ENCODE data around the gene PCDHB15. TPM values are rescaled to one million over a fixed set of nuclear protein-coding genes. Genes with fewer than 3 reads are reported as not detected.

Gene PCDHB15
- polyA plus RNA-seq, 1 donor from 2014 or later = 11.2 TPM

GRCh38 chr5:141260458-141261237 is 15.5 kb downstream of the PCDHB15 start:
- no peak overlapping the region for H3K9ac ChIP-seq (ENCODE audit: low read length)
- no peaks in the 10 kb centered on the region for H3K9me2 ChIP-seq (ENCODE audit: insufficient read depth, low read length)
- no peak overlapping the region for H3K4me3 ChIP-seq (ENCODE audit: low read length)
- peaks cover 2% of the 10 kb centered on the region for H3K36me3 ChIP-seq (ENCODE audit: insufficient read depth, low read length)
- H3F3A ChIP-seq (ENCODE audit: insufficient read depth, low read length, poor library complexity, severe bottlenecking) = no peaks in the 10 kb centered on the region
- H2AFZ ChIP-seq (ENCODE audit: low read depth, low read length) = no peak overlapping the region
- H3K9me3 ChIP-seq (ENCODE audit: low read length) = peaks cover 44% of the 10 kb centered on the region
- no peak overlapping the region for H3K4me2 ChIP-seq (ENCODE audit: low read length)
- TF ChIP-seq POLR2AphosphoS5 (IDR thresholded peaks at IDR 0.05) (no peak), RAD21 (conservative IDR thresholded peaks at IDR 0.05) (no peak), EZH2 (IDR thresholded peaks at IDR 0.05; ENCODE audit: borderline replicate concordance, insufficient read depth, low read length, poor library complexity, severe bottlenecking) (no peak), EP300 (conservative IDR thresholded peaks at IDR 0.05; ENCODE audit: poor library complexity, severe bottlenecking) (no peak), TAF1 (IDR thresholded peaks at IDR 0.05; ENCODE audit: low read depth) (no peak), SMC3 (conservative IDR thresholded peaks at IDR 0.05; ENCODE audit: poor library complexity) (no peak), REST (IDR thresholded peaks at IDR 0.05; ENCODE audit: borderline replicate concordance) (no peak), MXI1 (conservative IDR thresholded peaks at IDR 0.05; ENCODE audit: poor library complexity, severe bottlenecking) (no peak), CTCF (IDR thresholded peaks at IDR 0.05; ENCODE audit: poor library complexity, severe bottlenecking) (no peak)
- no peak overlapping the region for H3K27ac ChIP-seq (ENCODE audit: low read length)
- no peaks in the 10 kb centered on the region for H3K27me3 ChIP-seq (ENCODE audit: insufficient read depth, low read depth, low read length)
- H3K79me2 ChIP-seq (replicated peaks; ENCODE audit: insufficient read depth, low read length) = no peaks in the 10 kb centered on the region
- no peaks in the 10 kb centered on the region for H4K20me1 ChIP-seq (ENCODE audit: insufficient read depth)

- H3K4me3 ChIP-seq (ENCODE audit: low read length) = no peak overlapping the region
- no peak overlapping the region for H3K4me2 ChIP-seq (ENCODE audit: low read length)
- H3F3A ChIP-seq (ENCODE audit: insufficient read depth, low read length, poor library complexity, severe bottlenecking) = no peaks in the 10 kb centered on the region
- H4K20me1 ChIP-seq (ENCODE audit: insufficient read depth) = no peaks in the 10 kb centered on the region
- H3K27ac ChIP-seq (ENCODE audit: low read length) = no peak overlapping the region
- H3K9me3 ChIP-seq (ENCODE audit: low read length) = peaks cover 45% of the 10 kb centered on the region
- H2AFZ ChIP-seq (ENCODE audit: low read depth, low read length) = no peak overlapping the region
- H3K9me2 ChIP-seq (ENCODE audit: insufficient read depth, low read length) = no peaks in the 10 kb centered on the region
- H3K79me2 ChIP-seq (replicated peaks; ENCODE audit: insufficient read depth, low read length) = no peaks in the 10 kb centered on the region
- H3K9ac ChIP-seq (ENCODE audit: low read length) = no peak overlapping the region
- no peak for TF ChIP-seq CTCF (IDR thresholded peaks at IDR 0.05; ENCODE audit: poor library complexity, severe bottlenecking)
- no peak for TF ChIP-seq RAD21 (conservative IDR thresholded peaks at IDR 0.05)
- no peaks in the 10 kb centered on the region for H3K27me3 ChIP-seq (ENCODE audit: insufficient read depth, low read depth, low read length)
- no peaks in the 10 kb centered on the region for H3K36me3 ChIP-seq (ENCODE audit: insufficient read depth, low read length)
These were observed 16.0 kb downstream of the PCDHB15 start for GRCh38 chr5:141261238-141261546.
